Endothelial cell (in vitro differentiated cells): Measurements from ENCODE around the gene HAAO. TPM values are rescaled to one million over a fixed set of nuclear protein-coding genes. Genes with fewer than 3 reads are reported as not detected.

ENCODE experiments used
- DNase-seq: peaks from one replicate; pipeline ENCODE4 v3.0.0; 2021; ENCODE audit warnings: low spot score
- H3K27ac Mint-ChIP-seq: one replicate; pipeline ENCODE4 v1.8.0; 2021; ENCODE audit warnings: mixed read lengths, inconsistent platforms; ENCODE audit not compliant: unreplicated experiment
- H3K27me3 Mint-ChIP-seq: one replicate; pipeline ENCODE4 v1.8.0; 2021; ENCODE audit warnings: mild to moderate bottlenecking, moderate library complexity, mixed read lengths, inconsistent platforms; ENCODE audit not compliant: unreplicated experiment
- H3K36me3 Mint-ChIP-seq: one replicate; pipeline ENCODE4 v1.8.0; 2021; ENCODE audit warnings: mild to moderate bottlenecking, low read depth, mixed read lengths, inconsistent platforms; ENCODE audit not compliant: unreplicated experiment
- H3K4me1 Mint-ChIP-seq: one replicate; pipeline ENCODE4 v1.8.0; 2021; ENCODE audit warnings: mild to moderate bottlenecking, mixed read lengths, inconsistent platforms; ENCODE audit not compliant: unreplicated experiment
- H3K4me3 Mint-ChIP-seq: one replicate; pipeline ENCODE4 v1.8.0; 2021; ENCODE audit warnings: mild to moderate bottlenecking, mixed read lengths, inconsistent platforms; ENCODE audit not compliant: unreplicated experiment
- H3K9me3 Mint-ChIP-seq: one replicate; pipeline ENCODE4 v1.8.0; 2021; ENCODE audit warnings: mixed read lengths, inconsistent platforms; ENCODE audit not compliant: unreplicated experiment
- CTCF ChIP-seq: fragments of 200-600 bp; sonication (generic); IDR thresholded peaks from one replicate; pipeline ENCODE4 v1.5.0; 2021; ENCODE audit warnings: antibody characterized with exemption; ENCODE audit not compliant: unreplicated experiment
- total RNA-seq: library from RNA; stranded (reverse); fragmentation: NEBNext Ultra II Directional; extraction: Animal tissue kit (Norgen Biotek cat#: 25700); gene quantifications from one replicate; pipeline ENCODE4 v1.2.1, GENCODE V29; 2021; ENCODE audit not compliant: unreplicated experiment

The HAAO gene
- total RNA-seq, 1 donor from 2014 or later: 6.0 TPM

DNA sequence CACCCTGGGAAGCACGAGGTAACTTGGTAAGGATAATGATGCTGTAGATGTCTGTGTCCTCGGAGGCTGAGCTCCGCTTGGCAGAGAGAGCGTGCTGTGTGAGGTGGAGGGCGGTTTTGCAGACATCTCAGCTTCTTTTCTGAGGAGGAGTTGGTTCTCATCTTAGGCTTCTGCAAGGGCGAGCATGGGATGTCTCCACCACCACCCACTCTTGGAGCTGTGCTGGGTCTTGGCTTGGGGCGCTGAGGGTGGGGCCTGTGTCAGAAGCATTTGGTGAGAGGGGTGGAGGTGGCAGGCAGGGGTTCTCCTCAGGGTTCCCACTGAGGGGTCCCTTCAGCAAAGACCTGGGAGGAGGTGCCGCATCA is 37.6 kb downstream of the HAAO start:
- Mint-ChIP-seq H3K4me1 (no peaks in the 10 kb centered on the region), H3K36me3 (peaks cover 48% of the 10 kb centered on the region), H3K9me3 (no peaks in the 10 kb centered on the region), H3K27me3 (peaks cover 4% of the 10 kb centered on the region), H3K4me3 (no peak overlapping the region), H3K27ac (no peak overlapping the region)
- no peak for TF ChIP-seq CTCF
- DNase-seq: no peak

DNA sequence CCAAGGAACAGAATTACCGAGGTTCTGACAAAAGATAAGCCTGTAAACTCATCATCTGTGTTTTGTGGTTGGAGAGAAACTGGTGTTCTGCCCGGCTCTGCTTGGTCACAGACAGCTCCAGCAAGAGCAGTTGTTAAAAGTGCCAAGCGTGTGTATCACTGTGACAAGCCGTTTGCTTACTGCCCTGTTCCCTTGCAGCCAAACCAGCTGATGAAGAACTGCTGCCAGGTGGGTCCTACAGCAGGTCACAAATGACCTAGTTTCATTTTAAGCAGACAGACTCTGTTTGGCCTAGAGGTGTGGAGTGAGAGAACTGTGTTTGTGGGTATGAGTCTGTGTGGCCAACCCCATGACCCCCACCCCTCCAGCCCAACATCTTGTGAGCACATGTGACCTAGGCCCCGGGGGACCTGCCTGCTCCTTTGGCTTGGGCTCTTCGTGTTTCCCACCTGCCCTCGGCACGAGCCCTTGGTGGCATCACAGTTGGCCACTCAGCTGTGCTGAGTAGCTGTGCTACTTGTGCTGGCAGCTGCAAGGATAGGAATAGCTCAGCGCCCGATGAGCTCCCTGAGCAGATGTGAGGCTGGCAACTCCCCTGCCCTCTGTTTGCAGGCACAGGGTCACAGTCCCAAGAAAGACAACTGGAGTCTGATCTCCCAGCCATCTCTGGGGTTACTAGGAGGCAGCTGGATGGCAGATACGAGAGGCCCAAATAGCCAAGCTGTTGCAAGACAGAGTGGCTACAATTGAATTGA is 38.2 kb downstream of the HAAO start:
- peaks cover 48% of the 10 kb centered on the region for H3K36me3 Mint-ChIP-seq
- no peak overlapping the region for H3K27ac Mint-ChIP-seq
- no peak for TF ChIP-seq CTCF
- H3K27me3 Mint-ChIP-seq: peaks cover 4% of the 10 kb centered on the region
- no peak for DNase-seq
- H3K4me3 Mint-ChIP-seq: no peak overlapping the region
- H3K9me3 Mint-ChIP-seq: no peaks in the 10 kb centered on the region
- no peaks in the 10 kb centered on the region for H3K4me1 Mint-ChIP-seq

DNA sequence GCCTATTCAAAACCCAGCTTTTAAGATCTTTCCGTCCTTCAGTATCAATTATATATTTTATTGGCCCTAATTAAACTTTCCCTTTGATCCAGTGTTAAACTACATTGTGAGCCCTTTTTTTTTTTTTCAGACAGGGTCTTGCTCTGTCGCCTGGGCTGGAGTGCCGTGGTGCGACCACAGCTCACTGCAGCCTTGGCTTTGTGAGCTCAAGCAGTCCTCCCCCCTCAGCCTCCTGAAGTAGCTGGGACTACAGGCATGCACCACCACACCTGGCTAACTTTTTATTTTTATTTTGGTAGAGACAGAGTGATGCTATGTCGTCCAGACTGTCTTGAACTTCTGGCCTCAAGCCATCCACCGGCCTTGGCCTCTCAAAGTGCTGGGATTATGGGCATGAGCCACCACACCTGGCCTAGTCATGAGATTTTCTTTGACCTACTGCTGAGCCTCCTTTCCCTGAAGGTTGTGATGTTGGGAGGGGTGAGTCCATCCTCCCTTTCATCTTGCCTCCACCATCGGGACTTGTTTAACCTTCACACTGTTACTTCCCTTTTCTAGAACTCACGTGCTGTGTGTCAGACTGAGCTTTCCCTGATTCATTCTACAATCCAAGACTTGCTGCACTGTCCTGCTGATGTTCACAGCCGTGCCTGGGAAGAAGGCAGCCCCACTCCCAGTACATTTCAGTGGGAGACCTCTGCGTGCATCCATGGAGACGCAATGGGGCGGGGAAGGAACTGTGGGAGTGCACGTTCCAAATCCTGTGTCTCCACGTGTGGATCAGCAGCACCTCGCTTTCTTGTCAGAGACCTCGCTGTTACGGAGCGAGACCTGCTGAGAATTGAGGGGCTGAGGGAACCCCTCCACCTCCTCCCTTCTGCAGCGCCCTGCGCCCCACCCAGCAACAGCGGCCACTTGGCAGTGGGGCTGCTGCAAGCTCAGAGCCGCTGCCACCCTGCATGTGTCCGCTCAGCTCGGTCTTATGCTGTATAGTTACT is 39.3 kb downstream of the HAAO start:
- no peaks in the 10 kb centered on the region for H3K4me1 Mint-ChIP-seq
- TF ChIP-seq CTCF: no peak

GRCh38 chr2:42752314-42752713 is 40.1 kb downstream of the HAAO start:
- H3K27ac Mint-ChIP-seq: no peak overlapping the region
- no peak overlapping the region for H3K4me3 Mint-ChIP-seq
- no peaks in the 10 kb centered on the region for H3K9me3 Mint-ChIP-seq
- H3K36me3 Mint-ChIP-seq: peaks cover 37% of the 10 kb centered on the region
- DNase-seq: no peak
- H3K4me1 Mint-ChIP-seq: no peaks in the 10 kb centered on the region
- TF ChIP-seq CTCF: no peak
- peaks cover 4% of the 10 kb centered on the region for H3K27me3 Mint-ChIP-seq

More for the DNA sequence above, 39.3 kb downstream of the HAAO start:
- no peak overlapping the region for H3K4me3 Mint-ChIP-seq
- H3K27me3 Mint-ChIP-seq: peaks cover 4% of the 10 kb centered on the region
- DNase-seq: no peak
- H3K9me3 Mint-ChIP-seq: no peaks in the 10 kb centered on the region
- H3K27ac Mint-ChIP-seq: no peak overlapping the region
- H3K36me3 Mint-ChIP-seq: peaks cover 37% of the 10 kb centered on the region
